Upper lobe of right lung (tissue), 1 donor: ENCODE data around the gene CFAP43. TPM values are rescaled to one million over a fixed set of nuclear protein-coding genes. Genes with fewer than 3 reads are reported as not detected.

Source experiments
- ATAC-seq: fragments of 200-7000 bp; cut with Tn5 transposase; one replicate; pipeline ENCODE4 v1.9.1; 2020; ENCODE audit warnings: mild to moderate bottlenecking, moderate library complexity
- DNase-seq: peaks from one replicate; pipeline ENCODE4 v3.0.0-alpha.2; 2020
- H3K27ac ChIP-seq: fragments of 200-600 bp; one replicate; pipeline ENCODE4 v1.8.0; 2022
- H3K27me3 ChIP-seq: fragments of 200-600 bp; one replicate; pipeline ENCODE4 v1.8.0; 2022; ENCODE audit warnings: mild to moderate bottlenecking
- H3K36me3 ChIP-seq: fragments of 200-600 bp; one replicate; pipeline ENCODE4 v1.8.0; 2022
- H3K4me1 ChIP-seq: fragments of 200-600 bp; one replicate; pipeline ENCODE4 v1.8.0; 2022
- H3K4me3 ChIP-seq: fragments of 200-600 bp; one replicate; pipeline ENCODE4 v1.8.0; 2022; ENCODE audit warnings: mild to moderate bottlenecking
- H3K9me3 ChIP-seq: fragments of 200-600 bp; one replicate; pipeline ENCODE4 v1.8.0; 2022
- intact Hi-C: fragments of 100-400 bp; cut with DNase I; formaldehyde crosslinking; loops from one replicate; pipeline ENCODE4 v1.11.0; 2022
- total RNA-seq: library from RNA; stranded (reverse); fragmentation: NEBNext Ultra II Directional; extraction: Animal tissue kit (Norgen Biotek cat#: 25700); gene quantifications from one replicate; pipeline ENCODE4 v1.2.1, GENCODE V29; 2021
- TF ChIP-seq, protein P1 (sequence below): fragments of 200-600 bp; IDR thresholded peaks from one replicate; pipeline ENCODE4 v1.8.0; 2022; ENCODE audit warnings: antibody characterized with exemption
- donor health status: DM: no; HTN: yes; CAD: no; lungs with severe emphysema.

CFAP43 gene
- total RNA-seq, 1 donor from 2014 or later = 0.75 TPM

- peaks cover 33% of the 10 kb centered on the region for H3K36me3 ChIP-seq
- no peak for DNase-seq
- TF ChIP-seq, protein P1, sequence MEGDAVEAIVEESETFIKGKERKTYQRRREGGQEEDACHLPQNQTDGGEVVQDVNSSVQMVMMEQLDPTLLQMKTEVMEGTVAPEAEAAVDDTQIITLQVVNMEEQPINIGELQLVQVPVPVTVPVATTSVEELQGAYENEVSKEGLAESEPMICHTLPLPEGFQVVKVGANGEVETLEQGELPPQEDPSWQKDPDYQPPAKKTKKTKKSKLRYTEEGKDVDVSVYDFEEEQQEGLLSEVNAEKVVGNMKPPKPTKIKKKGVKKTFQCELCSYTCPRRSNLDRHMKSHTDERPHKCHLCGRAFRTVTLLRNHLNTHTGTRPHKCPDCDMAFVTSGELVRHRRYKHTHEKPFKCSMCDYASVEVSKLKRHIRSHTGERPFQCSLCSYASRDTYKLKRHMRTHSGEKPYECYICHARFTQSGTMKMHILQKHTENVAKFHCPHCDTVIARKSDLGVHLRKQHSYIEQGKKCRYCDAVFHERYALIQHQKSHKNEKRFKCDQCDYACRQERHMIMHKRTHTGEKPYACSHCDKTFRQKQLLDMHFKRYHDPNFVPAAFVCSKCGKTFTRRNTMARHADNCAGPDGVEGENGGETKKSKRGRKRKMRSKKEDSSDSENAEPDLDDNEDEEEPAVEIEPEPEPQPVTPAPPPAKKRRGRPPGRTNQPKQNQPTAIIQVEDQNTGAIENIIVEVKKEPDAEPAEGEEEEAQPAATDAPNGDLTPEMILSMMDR = no peak
- peak; percentile 69 for ATAC-seq
- peak overlapping the region; percentile 96 for H3K4me3 ChIP-seq
- no peaks in the 10 kb centered on the region for H3K27me3 ChIP-seq
- no peaks in the 10 kb centered on the region for H3K9me3 ChIP-seq
- intact Hi-C loops = no loop called here
- peaks cover 44% of the 10 kb centered on the region for H3K4me1 ChIP-seq
- peak overlapping the region; percentile 99 for H3K27ac ChIP-seq
Observed at GRCh38 chr10:104255311-104255981, 23.3 kb upstream of the CFAP43 start.

- TF ChIP-seq, protein P1 = no peak
- Histone ChIP-seq H3K27me3 (no peaks in the 10 kb centered on the region), H3K4me3 (peak within 1 kb of the TSS; percentile 96), H3K36me3 (peaks cover 26% of the 10 kb centered on the region), H3K4me1 (peaks cover 37% of the 10 kb centered on the region), H3K27ac (peak within 1 kb of the TSS; percentile 99), H3K9me3 (no peaks in the 10 kb centered on the region)
- intact Hi-C loops = no loop called here
- DNase-seq (peak; percentile 93), ATAC-seq (peak; percentile 95)
Observed at GRCh38 chr10:104254493-104255310, 22.5 kb upstream of the CFAP43 start, which contains the start of gene GSTO1. TSS of gene GSTO1 (plus strand) at chr10:104254892. CDS start at chr10:104254929, 37 bp downstream.

- ATAC-seq (no peak), DNase-seq (no peak)
- Histone ChIP-seq H3K4me1 (peaks cover 28% of the 10 kb centered on the region), H3K4me3 (peak overlapping the region; percentile 96), H3K36me3 (peaks cover 17% of the 10 kb centered on the region), H3K9me3 (no peaks in the 10 kb centered on the region), H3K27me3 (no peaks in the 10 kb centered on the region), H3K27ac (peak overlapping the region; percentile 99)
- intact Hi-C loops = no loop called here
- TF ChIP-seq, protein P1 = no peak
Observed at GRCh38 chr10:104253606-104254410, 21.6 kb upstream of the CFAP43 start.

DNA sequence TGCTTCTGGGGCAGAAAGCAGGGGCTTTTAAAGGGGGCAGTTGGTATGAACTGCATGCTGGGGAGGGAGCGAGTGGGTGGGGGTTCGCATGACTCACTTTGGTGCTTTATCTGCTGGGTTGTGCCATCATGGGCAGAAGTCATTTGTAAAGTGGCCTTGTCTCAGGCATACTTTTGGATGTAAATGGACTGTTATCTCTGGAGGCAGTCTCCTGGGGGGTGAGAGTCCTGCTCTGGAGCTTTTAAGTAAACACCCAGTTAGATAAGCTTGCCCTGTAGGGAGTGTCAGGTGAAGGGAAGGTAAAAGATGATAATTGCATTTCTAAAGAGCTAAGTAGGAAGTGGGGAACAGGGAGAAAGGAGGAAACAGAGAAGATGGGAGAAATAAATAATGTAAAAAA lies 20.9 kb upstream of the CFAP43 start:
- Histone ChIP-seq H3K4me1 (peaks cover 21% of the 10 kb centered on the region), H3K27me3 (no peaks in the 10 kb centered on the region), H3K27ac (no peak overlapping the region), H3K4me3 (no peak overlapping the region), H3K36me3 (peaks cover 10% of the 10 kb centered on the region), H3K9me3 (no peaks in the 10 kb centered on the region)
- TF ChIP-seq, protein P1 = no peak
- no peak for ATAC-seq
- DNase-seq = no peak
- intact Hi-C loops = no loop called here

DNA sequence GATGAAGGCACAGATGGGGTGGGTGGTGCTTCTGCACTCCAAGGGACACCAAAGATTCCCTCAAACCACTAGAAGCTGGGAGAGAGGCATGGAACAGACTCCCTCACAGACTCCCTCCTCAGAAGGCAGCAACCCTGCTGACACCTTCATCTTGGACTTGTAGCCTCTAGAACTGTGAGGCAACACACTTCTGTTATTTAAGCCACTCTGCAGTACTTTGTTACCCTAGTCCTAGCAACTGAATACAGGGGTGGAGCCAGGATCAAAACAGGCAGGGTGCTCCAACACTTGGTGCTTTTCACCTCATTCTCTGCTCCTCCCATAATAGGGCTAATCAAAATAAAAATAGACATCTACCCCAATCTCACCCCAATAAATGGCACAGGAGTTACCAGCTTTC lies 20.2 kb upstream of the CFAP43 start:
- DNase-seq = no peak
- ATAC-seq = no peak

More for the DNA sequence above, 20.2 kb upstream of the CFAP43 start:
- TF ChIP-seq, protein P1 = no peak
- Histone ChIP-seq H3K36me3 (peaks cover 3% of the 10 kb centered on the region), H3K9me3 (no peaks in the 10 kb centered on the region), H3K27ac (no peak overlapping the region), H3K4me3 (no peak overlapping the region), H3K27me3 (no peaks in the 10 kb centered on the region), H3K4me1 (peaks cover 19% of the 10 kb centered on the region)
- intact Hi-C loops = no loop called here
